ENCODE measurements around the gene TAS2R41.

- TF ChIP-seq CTCF (IDR thresholded peaks at IDR 0.05) (no peak), POLR2A (IDR thresholded peaks at IDR 0.05) (no peak)
These were observed 47.6 kb upstream of the TAS2R41 start for GRCh38 chr7:143429770-143430698.

Data from body of pancreas (tissue), 4 donors.